B cell (primary cell): ENCODE measurements around the gene SAP130. TPM values are rescaled to one million over a fixed set of nuclear protein-coding genes. Genes with fewer than 3 reads are reported as not detected.

Experiments used
- ATAC-seq: fragments of 200-7000 bp; cut with Tn5 transposase; one replicate; pipeline ENCODE4 v1.10.0; 2021; ENCODE audit warnings: low read depth, mild to moderate bottlenecking, moderate number of reproducible peaks, moderate library complexity
- CTCF ChIA-PET: fragments of 350-600 bp; sonication (Branson Sonifier 250); formaldehyde crosslinking; loops from one replicate; lab custom pipeline; 2021; ENCODE audit warnings: antibody characterized with exemption, inconsistent platforms; lab: Charles Lee
- POLR2A ChIA-PET: fragments of 350-600 bp; sonication (Branson Sonifier 250); formaldehyde crosslinking; loops from one replicate; lab custom pipeline; 2021; ENCODE audit warnings: antibody characterized with exemption; lab: Charles Lee
- DNase-seq: peaks from one replicate; pipeline ENCODE4 v3.0.0; 2013
- H2AFZ ChIP-seq: 2 replicates; pipeline ENCODE4 v1.6.1; 2012; ENCODE audit warnings: mild to moderate bottlenecking, low read depth, low read length; ENCODE audit not compliant: insufficient read depth, poor library complexity, severe bottlenecking
- H3K27ac ChIP-seq, 2 donors: 1 replicate in 1 of 2; 2 replicates in 1 of 2; pipeline ENCODE4 v1.5.1; 2012 to 2013; ENCODE audit warnings: low read length in 2 of 2, mild to moderate bottlenecking in 2 of 2, moderate library complexity in 1 of 2
- H3K27me3 ChIP-seq, 4 experiments: fragments of 200-600 bp in 1 of 4; sonication (generic) in 1 of 4; replicated peaks in 1 of 4; 1 replicate in 2 of 4; 2 replicates in 2 of 4; pipeline versions ENCODE4 v1.6.1 to v1.7.0; 2013 to 2016; ENCODE audit warnings: low read length in 3 of 4, mild to moderate bottlenecking in 2 of 4, mixed read lengths in 1 of 4, moderate library complexity in 1 of 4; ENCODE audit not compliant: insufficient read depth in 4 of 4, control insufficient read depth in 3 of 4; ENCODE audit errors: control extremely low read depth in 1 of 4
- H3K36me3 ChIP-seq, 2 experiments: replicated peaks in 1 of 2; 1 replicate in 1 of 2; 2 replicates in 1 of 2; pipeline versions ENCODE4 v1.6.1 to v1.7.1; 2013; ENCODE audit warnings: low read length in 1 of 2; ENCODE audit not compliant: insufficient read depth in 2 of 2, control insufficient read depth in 1 of 2; ENCODE audit errors: control extremely low read depth in 1 of 2, extremely low read depth in 1 of 2
- H3K4me1 ChIP-seq, 2 donors: fragments of 200-600 bp in 1 of 2; sonication (generic) in 1 of 2; 1 replicate in 1 of 2; 2 replicates in 1 of 2; pipeline versions ENCODE4 v1.5.1 to v1.6.1; 2013 to 2017; ENCODE audit warnings: low read length in 2 of 2; ENCODE audit not compliant: control insufficient read depth in 2 of 2, insufficient read depth in 2 of 2
- H3K4me2 ChIP-seq: replicated peaks from 2 replicates; pipeline ENCODE3; 2012; ENCODE audit warnings: mild to moderate bottlenecking, low read depth, low read length; ENCODE audit not compliant: poor library complexity, severe bottlenecking
- H3K4me3 ChIP-seq, 5 experiments: fragments of 200-600 bp in 1 of 5; sonication (generic) in 1 of 5; 1 replicate in 3 of 5; 2 replicates in 2 of 5; pipeline versions ENCODE4 v1.5.1 to v1.7.0; 2011 to 2016; ENCODE audit warnings: low read length in 4 of 5, mild to moderate bottlenecking in 4 of 5, low read depth in 2 of 5, control low read depth in 1 of 5, moderate library complexity in 1 of 5; ENCODE audit not compliant: insufficient read depth in 1 of 5; ENCODE audit errors: control extremely low read depth in 1 of 5, extremely low read depth in 1 of 5
- H3K79me2 ChIP-seq: fragments of 200-600 bp; sonication (generic); one replicate; pipeline ENCODE4 v1.6.0; 2016; ENCODE audit warnings: low read length; ENCODE audit not compliant: control insufficient read depth, insufficient read depth
- H3K9ac ChIP-seq: fragments of 200-600 bp; sonication (generic); 2 replicates; pipeline ENCODE4 v1.6.1; 2017; ENCODE audit warnings: mild to moderate bottlenecking, low read length, moderate library complexity
- H3K9me3 ChIP-seq, 3 donors: one replicate each; pipeline versions ENCODE4 v1.6.1 to v1.7.1; 2013; ENCODE audit warnings: low read length in 2 of 3; ENCODE audit not compliant: control insufficient read depth in 2 of 3, insufficient read depth in 1 of 3; ENCODE audit errors: control extremely low read depth in 1 of 3
- H4K20me1 ChIP-seq: 2 replicates; pipeline ENCODE4 v1.6.0; 2012; ENCODE audit warnings: mild to moderate bottlenecking, low read length; ENCODE audit not compliant: insufficient read depth, control insufficient read depth, poor library complexity, severe bottlenecking
- H3K27ac Mint-ChIP-seq: one replicate; pipeline ENCODE4 v1.8.0; 2021; ENCODE audit warnings: mixed read lengths
- H3K27me3 Mint-ChIP-seq: one replicate; pipeline ENCODE4 v1.8.0; 2021; ENCODE audit warnings: mixed read lengths
- H3K4me1 Mint-ChIP-seq: one replicate; pipeline ENCODE4 v1.8.0; 2021; ENCODE audit warnings: mixed read lengths
- H3K4me3 Mint-ChIP-seq: one replicate; pipeline ENCODE4 v1.8.0; 2021; ENCODE audit warnings: mixed read lengths
- H3K9me3 Mint-ChIP-seq: one replicate; pipeline ENCODE4 v1.8.0; 2022; ENCODE audit warnings: mixed read lengths; ENCODE audit not compliant: insufficient read depth
- CTCF ChIP-seq: fragments of 200-600 bp; IDR thresholded peaks from one replicate; pipeline ENCODE4 v1.8.0; 2022; ENCODE audit warnings: antibody characterized with exemption, mild to moderate bottlenecking
- EZH2 ChIP-seq: IDR thresholded peaks from 2 replicates; pipeline ENCODE4 v1.6.1; 2012; ENCODE audit warnings: borderline replicate concordance, low read depth, mild to moderate bottlenecking, moderate library complexity, low read length; ENCODE audit not compliant: insufficient read depth, poor library complexity, severe bottlenecking
- WGBS: methylation state at CpG from one replicate; pipeline ENCODE4 v1.1.5; 2013; ENCODE audit warnings: missing lambda C conversion rate; ENCODE audit not compliant: insufficient coverage; 5-methylcytosine and 5-hydroxymethylcytosine counted together
- intact Hi-C: fragments of 100-400 bp; cut with micrococcal nuclease; formaldehyde crosslinking; loops from one replicate; pipeline ENCODE4 v1.10.0; 2022
- polyA plus RNA-seq: library from polyadenylated mRNA; depleted of rRNA; stranded (reverse); fragments of >200 nt; gene quantifications from 2 replicates; pipeline ENCODE4 v1.2.3, GENCODE V29; 2012
- total RNA-seq, 2 donors: library from RNA; stranded (reverse); fragments of 120-200 nt in 1 of 2; gene quantifications; 1 replicate in 1 of 2; 2 replicates in 1 of 2; pipeline versions ENCODE4 v1.2.3 to v1.2.4, GENCODE V29; 2013 to 2022

SAP130 gene
- total and polyA plus RNA-seq, 2 donors (not counting 1 experiment from before 2014, with no cell fraction given): 13.4 to 40.1 TPM

- ChIA-PET POLR2A (no interaction called here), CTCF (interaction anchor here (1.4 kb wide), 1 partner anchor 34 kb away, joined by 3 read pairs; no protein-coding TSS in a partner anchor)
- intact Hi-C loops: no loop called here
- Mint-ChIP-seq H3K4me1 (peaks cover 10% of the 10 kb centered on the region), H3K27me3 (peaks cover 3% of the 10 kb centered on the region), H3K4me3 (no peak overlapping the region), H3K9me3 (no peaks in the 10 kb centered on the region), H3K27ac (no peak overlapping the region)
- WGBS: 94% methylated on average over 3 of the region's 7 CpGs
- H3K79me2 ChIP-seq: no peaks in the 10 kb centered on the region
- H2AFZ ChIP-seq: no peak overlapping the region
- H3K9ac ChIP-seq: no peak overlapping the region
- peaks cover 0 to 5% (median 0%) of the 10 kb centered on the region in 3 donors for H3K9me3 ChIP-seq
- no peak overlapping the region for H3K4me2 ChIP-seq
- no peaks in the 10 kb centered on the region for H3K27me3 ChIP-seq
- peaks cover 3 to 7% of the 10 kb centered on the region in 2 donors for H3K4me1 ChIP-seq
- ATAC-seq: no peak
- H4K20me1 ChIP-seq: no peaks in the 10 kb centered on the region
- H3K36me3 ChIP-seq: no peaks in the 10 kb centered on the region
- TF ChIP-seq EZH2: no peak
- no peak for TF ChIP-seq CTCF
- no peak overlapping the region for H3K4me3 ChIP-seq
- no peak for DNase-seq
- H3K27ac ChIP-seq: no peak overlapping the region
Observed at GRCh38 chr2:128076461-128077106, 48.7 kb upstream of the SAP130 start.

- Histone ChIP-seq H3K36me3 (no peaks in the 10 kb centered on the region), H2AFZ (no peak overlapping the region), H3K4me1 (peaks cover 3 to 7% of the 10 kb centered on the region in 2 donors), H3K9me3 (peaks cover 0 to 5% (median 0%) of the 10 kb centered on the region in 3 donors), H3K4me2 (no peak overlapping the region), H3K79me2 (no peaks in the 10 kb centered on the region), H4K20me1 (no peaks in the 10 kb centered on the region), H3K27ac (no peak overlapping the region), H3K4me3 (no peak overlapping the region), H3K27me3 (no peaks in the 10 kb centered on the region), H3K9ac (no peak overlapping the region)
- Mint-ChIP-seq H3K27me3 (no peaks in the 10 kb centered on the region), H3K27ac (no peak overlapping the region), H3K4me1 (peaks cover 10% of the 10 kb centered on the region), H3K4me3 (no peak overlapping the region), H3K9me3 (no peaks in the 10 kb centered on the region)
- 85% methylated on average over 3 of the region's 3 CpGs for WGBS
- intact Hi-C loops: no loop called here
- POLR2A ChIA-PET: no interaction called here
- ATAC-seq: no peak
- TF ChIP-seq EZH2: no peak
- no peak for TF ChIP-seq CTCF
- DNase-seq: no peak
- CTCF ChIA-PET: no interaction called here
Observed at GRCh38 chr2:128073278-128073677, 45.4 kb upstream of the SAP130 start.
